ENCODE data around the gene KIF5A.
"Not testable (repeated sequence)": the region's sequence is repeated elsewhere in the genome, so short reads cannot be mapped to it uniquely, and the experiment has no call there.

Gene KIF5A

DNA sequence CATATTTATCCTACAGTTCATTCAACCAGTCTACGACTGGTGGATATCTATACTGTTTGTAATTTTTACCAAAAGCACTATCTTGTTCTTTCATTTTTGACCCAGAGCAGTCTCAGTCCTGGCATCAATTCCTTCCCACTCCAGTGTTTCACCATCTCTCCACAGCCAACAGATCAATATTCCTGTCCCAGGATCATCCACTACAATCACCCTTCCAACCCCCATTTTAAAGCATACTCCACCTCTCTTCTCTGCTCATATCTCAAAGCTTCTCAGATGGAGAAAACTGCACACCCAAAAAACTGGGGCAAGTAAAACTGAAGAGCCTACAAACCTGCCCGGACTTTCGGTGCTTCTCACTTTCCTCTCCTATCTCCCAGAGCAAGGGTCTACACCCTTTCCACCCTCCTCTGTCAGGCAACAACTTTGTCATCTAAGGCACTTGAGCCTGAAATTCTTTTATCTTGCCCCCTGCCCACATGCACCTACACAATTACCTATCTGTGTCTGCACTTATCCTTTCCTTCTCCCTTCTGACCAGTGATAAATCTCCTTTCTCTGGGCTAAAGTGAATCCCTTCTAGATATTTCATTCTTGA, 37.1 kb downstream of the KIF5A start:
- no peak for TF ChIP-seq CTCF (IDR thresholded peaks at IDR 0.05; ENCODE audit: borderline replicate concordance, insufficient read depth, low read depth, low read length)
- H3K4me3 ChIP-seq (ENCODE audit: low read depth, low read length), result no peak overlapping the region

- H3K4me3 ChIP-seq (ENCODE audit: low read depth, low read length), result not testable (repeated sequence)
These were observed 39.2 kb downstream of the KIF5A start for GRCh38 chr12:57588951-57589610.

DNA sequence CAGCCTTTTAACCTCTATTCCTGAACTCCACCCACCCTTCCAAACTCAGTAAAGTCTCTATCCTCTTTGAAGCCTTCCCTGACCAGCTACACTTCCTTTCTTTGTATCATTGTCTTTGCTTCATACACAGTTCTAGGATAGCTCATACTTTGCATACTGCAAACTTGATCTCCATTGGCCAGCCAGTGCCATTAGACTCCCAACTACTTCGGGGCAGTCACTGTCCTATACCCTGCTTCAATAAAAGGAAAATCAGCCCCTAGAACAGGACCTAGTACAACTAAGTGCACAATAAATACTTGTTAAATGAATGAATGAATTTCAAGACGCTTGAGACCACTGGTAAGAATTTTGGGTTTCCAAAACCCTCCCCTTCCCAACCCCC, 40.6 kb downstream of the KIF5A start:
- TF ChIP-seq CTCF (IDR thresholded peaks at IDR 0.05; ENCODE audit: borderline replicate concordance, insufficient read depth, low read depth, low read length), result no peak
- H3K4me3 ChIP-seq (ENCODE audit: low read depth, low read length), result peak overlapping the region; percentile 92

DNA sequence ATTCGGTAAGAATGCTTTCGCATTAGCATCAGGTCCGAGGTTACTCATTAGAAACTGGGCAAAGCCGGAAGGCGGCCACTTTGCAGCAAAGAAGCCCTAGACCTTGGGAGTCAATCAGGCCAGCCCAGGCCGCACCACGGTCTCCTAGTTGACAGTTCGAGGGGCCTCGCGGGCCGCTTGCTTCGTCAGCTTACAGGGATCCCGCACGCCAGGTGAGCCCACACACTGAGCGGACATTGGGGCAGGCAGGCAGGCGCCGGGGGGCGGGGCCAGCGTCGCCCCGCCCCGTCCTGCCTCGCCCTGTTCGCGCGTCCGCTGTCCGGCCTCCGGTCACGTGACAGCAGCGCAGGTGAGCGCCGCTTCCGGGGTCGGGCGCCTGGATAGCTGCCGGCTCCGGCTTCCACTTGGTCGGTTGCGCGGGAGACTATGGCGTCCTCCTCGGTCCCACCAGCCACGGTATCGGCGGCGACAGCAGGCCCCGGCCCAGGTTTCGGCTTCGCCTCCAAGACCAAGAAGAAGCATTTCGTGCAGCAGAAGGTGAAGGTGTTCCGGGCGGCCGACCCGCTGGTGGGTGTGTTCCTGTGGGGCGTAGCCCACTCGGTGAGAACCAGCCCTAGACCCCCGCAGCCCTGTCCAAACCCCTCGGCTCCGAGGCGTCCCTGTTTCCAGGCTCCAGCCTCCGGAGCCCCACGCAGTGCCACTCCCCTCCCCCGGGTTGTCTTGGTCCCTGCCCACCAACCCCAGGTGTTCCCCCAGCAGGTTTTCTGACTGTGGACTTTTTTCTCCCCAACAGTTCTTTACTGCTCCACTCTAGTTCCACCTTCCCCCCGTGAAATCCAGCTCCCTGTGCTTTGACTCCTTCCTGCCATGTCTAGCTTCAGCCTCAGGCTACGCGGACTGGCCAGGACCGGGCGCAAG, 41.3 kb downstream of the KIF5A start, which contains the start of gene PIP4K2C:
Gene PIP4K2C (plus strand): TSS at position 329 of the 918 bp plus-strand sequence. CDS start 98 bp downstream, at position 427.
- TF ChIP-seq CTCF (IDR thresholded peaks at IDR 0.05; ENCODE audit: borderline replicate concordance, insufficient read depth, low read depth, low read length), result no peak
- peak within 1 kb of the TSS; percentile 92 for H3K4me3 ChIP-seq (ENCODE audit: low read depth, low read length)

DNA sequence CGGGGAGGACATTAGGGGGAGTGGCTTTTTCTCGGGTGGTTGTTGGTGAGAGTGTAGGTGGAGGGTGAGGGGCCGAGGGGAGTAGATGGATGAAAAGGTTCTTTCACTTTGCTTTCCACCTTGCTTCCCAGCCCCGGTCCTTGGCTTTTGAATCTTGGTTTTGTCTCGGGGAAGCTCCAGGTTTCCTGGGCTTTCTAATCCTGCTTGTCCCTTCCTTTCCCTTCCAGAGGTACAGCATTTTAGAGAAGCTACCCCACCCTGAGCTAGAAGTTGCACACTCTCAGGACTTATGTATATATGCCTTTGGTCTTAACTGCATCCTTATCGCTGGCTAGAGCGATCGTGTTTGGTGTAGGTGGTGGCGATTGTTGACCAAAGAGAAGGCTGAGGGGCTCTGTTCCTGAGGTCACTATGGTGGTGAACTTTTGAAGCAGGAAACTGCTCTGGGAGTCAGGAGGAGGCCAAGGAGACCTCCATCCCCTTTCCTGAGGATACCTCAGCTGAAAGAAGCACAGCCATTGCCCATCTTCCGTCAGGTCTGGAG, 42.0 kb downstream of the KIF5A start:
- no peak for TF ChIP-seq CTCF (IDR thresholded peaks at IDR 0.05; ENCODE audit: borderline replicate concordance, insufficient read depth, low read depth, low read length)
- H3K4me3 ChIP-seq (ENCODE audit: low read depth, low read length), result peak overlapping the region; percentile 92

DNA sequence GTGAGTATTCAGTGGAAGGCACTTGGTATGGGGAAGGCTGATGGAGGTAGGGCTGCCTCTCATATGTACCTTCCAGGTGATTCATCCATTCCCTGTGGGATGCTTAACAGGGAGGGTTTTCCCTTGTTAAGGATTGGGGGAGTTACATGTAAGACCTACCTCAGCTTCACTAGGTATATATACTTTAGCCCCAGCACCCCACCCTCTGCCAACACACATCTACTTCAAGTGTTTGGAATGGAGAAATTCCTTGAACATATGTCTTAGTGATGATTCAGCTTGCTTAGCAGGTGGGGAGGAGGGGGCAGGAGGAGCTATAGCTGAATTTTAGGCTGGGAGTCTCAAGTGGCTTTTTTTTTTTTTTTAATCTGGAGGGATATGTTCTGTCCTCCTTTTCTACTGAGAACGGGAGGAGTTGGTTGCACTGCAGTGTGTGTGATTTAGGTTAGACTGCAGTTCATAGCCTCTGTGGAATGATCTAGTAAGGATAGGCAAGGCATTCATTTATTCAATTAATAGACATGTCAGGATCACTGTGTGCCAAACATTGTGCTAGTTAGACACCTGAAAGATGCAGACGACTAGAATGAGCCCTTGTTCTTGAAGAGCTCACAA, 42.8 kb downstream of the KIF5A start:
- no peak overlapping the region for H3K4me3 ChIP-seq (ENCODE audit: low read depth, low read length)
- TF ChIP-seq CTCF (IDR thresholded peaks at IDR 0.05; ENCODE audit: borderline replicate concordance, insufficient read depth, low read depth, low read length), result no peak

DNA sequence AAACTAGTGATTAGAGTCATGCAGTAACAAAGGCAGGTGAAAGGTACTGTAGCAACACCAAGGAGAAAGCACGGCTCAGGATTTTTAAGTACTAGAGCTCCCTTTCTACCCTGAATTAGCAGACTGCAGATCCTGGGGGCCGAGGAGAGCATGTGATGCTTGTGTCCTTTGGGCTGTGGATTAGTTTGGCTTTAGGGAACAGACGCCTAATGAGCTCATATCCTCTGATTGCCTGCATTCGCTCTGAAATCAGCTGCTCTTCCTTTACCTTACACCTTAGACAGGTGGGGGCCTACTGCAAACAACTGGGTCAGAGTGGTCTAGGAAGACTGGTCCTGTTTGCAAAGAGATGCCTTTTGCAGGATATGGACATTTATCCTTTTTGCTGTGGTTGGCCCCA, 43.3 kb downstream of the KIF5A start:
- no peak for TF ChIP-seq CTCF (IDR thresholded peaks at IDR 0.05; ENCODE audit: borderline replicate concordance, insufficient read depth, low read depth, low read length)
- H3K4me3 ChIP-seq (ENCODE audit: low read depth, low read length), result no peak overlapping the region
